SIG-M5 treated with dmso at 0.1 percent for 504 hours (cell line): ENCODE measurements around the gene MICU2.
A peak's percentile ranks its signal among the peaks of the same experiment; 100 is the strongest.
"Not testable (repeated sequence)": the region's sequence is repeated elsewhere in the genome, so short reads cannot be mapped to it uniquely, and the experiment has no call there.

Experiments
- DNase-seq: peaks from one replicate; lab custom pipeline; 2025; ENCODE audit not compliant: unreplicated experiment; lab: John Stamatoyannopoulos, UW

MICU2 gene

DNA sequence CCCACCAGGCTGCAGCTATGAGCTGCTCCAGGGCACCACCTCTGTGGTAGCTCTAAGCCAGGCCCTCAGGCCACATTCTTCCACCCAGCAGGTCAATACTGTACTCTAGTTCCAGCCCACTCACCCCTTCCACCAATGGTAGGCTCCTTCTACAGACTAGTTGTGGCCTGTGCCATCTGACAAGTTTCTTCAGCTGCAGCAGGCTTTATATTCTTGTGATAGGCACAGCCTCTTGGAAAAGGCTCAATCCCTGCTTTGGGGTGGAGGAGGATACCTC is 8.5 kb downstream of the MICU2 start:
- no peak for DNase-seq

- DNase-seq = no peak
Measured at GRCh38 chr13:21594715-21595545, 9.0 kb downstream of the MICU2 start.

GRCh38 chr13:21590665-21591456 is 13.1 kb downstream of the MICU2 start:
- DNase-seq = not testable (repeated sequence)

DNA sequence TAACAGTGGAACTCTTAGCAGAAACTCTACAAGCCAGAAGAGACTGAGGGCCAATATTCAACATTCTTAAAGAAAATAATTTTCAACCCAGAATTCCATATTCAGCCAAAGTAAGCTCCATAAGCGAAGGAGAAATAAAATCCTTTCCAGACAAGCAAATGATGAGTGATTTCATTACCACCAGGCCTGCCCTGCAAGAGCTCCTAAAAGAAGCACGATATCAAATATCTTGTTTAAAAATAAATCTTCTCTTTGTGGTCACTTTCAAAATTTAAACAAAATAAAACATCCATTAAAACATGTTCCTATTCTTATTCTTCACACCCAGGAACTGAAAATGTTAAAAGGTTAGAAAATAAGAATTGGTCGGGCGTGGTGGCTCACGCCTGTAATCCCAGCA is 13.7 kb downstream of the MICU2 start:
- DNase-seq = no peak

- not testable (repeated sequence) for DNase-seq
Measured at GRCh38 chr13:21589510-21589909, 14.5 kb downstream of the MICU2 start.

GRCh38 chr13:21588411-21588810 is 15.6 kb downstream of the MICU2 start:
- not testable (repeated sequence) for DNase-seq

GRCh38 chr13:21584973-21585592 is 18.9 kb downstream of the MICU2 start:
- DNase-seq = no peak

DNA sequence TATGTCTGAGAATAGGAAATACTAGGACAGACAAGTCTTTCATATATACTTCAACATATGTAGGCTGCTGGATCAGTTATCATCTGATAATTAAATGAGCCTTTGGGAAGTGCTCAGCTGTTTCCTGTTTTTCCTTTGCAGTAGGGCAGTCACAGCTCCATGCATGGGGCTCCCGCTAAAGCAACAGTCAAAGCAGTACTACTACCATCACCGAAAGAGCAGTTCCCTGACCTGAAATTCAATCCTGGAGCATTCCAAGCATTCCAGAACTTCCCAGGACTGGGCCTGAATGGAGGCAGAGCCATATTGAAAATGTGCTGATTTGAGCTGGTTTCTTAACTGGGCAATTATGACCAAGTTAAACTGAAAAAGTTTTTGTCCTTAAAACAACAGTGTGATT is 20.5 kb downstream of the MICU2 start:
- no peak for DNase-seq

GRCh38 chr13:21580736-21581135 is 23.2 kb downstream of the MICU2 start:
- no peak for DNase-seq

DNA sequence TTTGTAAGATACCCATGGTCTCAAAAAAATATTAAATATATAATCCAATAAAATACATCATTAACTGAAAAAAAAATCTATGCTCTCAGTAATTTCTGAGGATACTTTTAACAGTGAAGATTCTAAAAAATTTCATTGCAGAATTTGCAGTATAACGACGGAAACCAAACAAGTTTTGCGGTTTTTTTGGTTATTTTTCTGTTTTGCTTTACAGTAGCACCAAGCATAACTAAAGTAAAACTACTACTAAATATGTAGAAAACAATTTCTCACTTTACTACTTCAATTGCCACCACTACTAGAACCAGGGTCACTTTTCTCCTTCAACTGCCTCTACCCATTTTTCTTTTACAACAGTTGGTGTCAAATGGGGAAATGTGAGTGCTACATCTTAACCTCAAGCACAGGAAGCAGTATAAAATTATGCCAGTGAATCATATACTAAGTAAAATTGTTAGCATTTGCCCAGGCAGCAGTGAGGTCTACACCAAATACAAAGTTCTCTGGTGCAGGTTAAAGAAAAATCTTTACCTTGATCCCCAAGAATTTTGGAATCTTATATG is 24.1 kb downstream of the MICU2 start:
- peak; percentile 57 for DNase-seq

GRCh38 chr13:21578748-21579147 is 25.2 kb downstream of the MICU2 start:
- DNase-seq = no peak

DNA sequence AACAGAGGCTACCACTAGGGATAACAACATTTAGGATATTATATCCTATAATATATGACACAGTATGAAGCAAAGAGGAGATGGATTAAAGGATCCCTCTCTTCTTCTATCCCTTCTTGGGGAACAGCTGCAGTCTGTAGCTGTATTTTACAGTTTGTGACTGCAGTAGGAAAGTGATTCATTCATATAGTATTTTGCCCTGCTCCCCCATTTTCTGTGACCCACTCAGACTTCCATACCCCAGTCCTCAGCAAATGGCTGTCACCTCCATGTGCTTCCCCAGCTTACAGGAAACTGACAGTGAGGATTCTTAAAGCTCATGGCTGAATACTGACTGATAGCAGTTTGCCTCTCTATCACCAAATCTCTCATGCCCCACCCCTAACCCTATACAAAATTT is 27.5 kb downstream of the MICU2 start:
- DNase-seq = no peak

- no peak for DNase-seq
Measured at GRCh38 chr13:21573920-21574712, 29.9 kb downstream of the MICU2 start.

GRCh38 chr13:21569686-21570085 is 34.3 kb downstream of the MICU2 start:
- no peak for DNase-seq

DNA sequence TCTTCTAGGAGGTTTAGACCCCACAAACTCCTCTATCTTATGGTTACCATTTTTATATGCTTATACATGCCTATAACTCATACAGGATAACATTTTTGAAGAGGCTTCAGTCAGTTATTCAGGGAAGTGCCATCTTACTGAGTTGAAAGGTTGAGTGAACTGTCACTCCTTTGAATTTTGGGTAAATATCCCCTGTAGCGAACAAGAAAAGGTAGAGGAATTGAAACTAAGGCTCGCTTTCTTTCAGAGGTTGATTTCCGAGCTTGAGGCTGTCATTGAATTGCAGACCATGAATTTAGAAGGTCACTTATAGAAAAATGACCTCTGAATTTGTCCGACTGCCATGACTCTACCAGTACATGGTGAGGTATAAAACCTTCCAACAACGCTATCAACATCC is 35.1 kb downstream of the MICU2 start:
- no peak for DNase-seq

- DNase-seq = no peak
Measured at GRCh38 chr13:21567714-21568113, 36.3 kb downstream of the MICU2 start.

DNA sequence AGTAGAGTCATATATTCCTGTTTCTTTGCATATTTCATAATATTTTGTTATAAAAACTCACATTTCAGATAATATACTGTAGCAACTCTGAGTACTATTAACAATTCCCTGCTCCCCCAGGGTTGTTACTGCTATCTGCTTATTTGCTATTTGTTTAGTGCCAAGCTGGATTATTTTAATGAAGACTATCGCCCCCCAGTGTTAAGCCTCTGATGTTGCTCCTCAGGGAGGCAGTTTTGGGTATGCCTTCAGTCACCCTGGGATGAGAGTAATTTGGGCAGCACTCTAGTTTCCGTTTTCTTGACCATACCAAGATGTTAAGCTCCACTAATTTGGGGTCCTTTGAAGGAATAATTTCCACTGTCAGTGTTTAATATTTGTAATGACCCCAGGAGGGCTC is 46.0 kb downstream of the MICU2 start:
- DNase-seq = no peak

DNA sequence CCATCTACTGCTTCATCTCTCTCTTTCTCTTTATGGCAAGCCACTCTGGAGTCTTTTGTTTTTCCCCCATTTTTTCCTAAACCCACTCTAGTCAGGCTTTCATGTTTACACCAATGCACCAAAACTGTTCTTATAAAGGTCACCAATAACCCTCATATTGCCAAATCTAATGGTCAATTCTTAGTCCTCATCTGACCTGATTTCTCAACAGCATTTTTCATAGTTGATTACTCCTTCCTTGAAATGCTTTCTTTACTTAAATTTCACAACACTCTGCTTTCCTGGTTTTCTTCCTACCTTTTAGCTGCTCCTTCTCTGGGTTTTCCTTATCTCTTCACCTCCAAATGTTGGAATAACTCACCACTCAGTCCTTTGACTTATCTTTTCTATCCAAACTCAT is 47.9 kb downstream of the MICU2 start:
- no peak for DNase-seq

DNA sequence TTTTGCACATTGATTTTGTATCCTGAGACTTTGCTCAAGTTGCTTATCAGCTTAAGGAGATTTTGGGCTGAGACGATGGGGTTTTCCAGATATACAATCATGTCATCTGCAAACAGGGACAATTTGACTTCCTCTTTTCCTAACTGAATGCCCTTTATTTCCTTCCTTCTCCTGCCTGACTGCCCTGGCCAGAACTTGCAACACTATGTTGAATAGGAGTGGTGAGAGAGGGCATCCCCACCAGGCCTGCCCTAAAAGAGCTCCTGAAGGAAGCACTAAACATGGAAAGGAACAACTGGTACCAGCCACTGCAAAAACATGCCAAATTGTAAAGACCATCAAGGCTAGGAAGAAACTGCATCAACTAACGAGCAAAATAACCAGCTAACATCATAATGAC is 50.7 kb downstream of the MICU2 start:
- not testable (repeated sequence) for DNase-seq

GRCh38 chr13:21550918-21551317 is 53.1 kb downstream of the MICU2 start:
- no peak for DNase-seq

DNA sequence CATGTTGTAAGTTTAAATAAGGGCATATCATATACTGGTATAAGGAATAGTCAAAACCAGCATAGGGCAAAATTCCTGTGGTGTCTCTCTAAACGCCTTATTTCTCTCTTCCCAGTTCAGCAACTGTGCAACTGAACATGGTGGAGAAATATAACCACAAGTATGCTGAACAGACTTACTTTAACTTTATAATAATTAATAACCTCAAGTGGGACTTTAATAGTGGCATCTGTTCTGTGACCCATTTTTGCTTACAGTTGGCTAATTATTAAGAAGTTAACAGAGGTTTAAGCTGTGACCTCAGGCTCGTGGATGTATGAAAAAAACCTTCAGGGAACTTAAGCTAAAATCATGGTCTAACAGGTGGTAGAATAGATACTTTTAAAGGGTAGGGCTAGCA is 54.3 kb downstream of the MICU2 start:
- no peak for DNase-seq
